Myometrial cell (primary cell): Measurements from ENCODE around the gene PMPCA. TPM values are rescaled to one million over a fixed set of nuclear protein-coding genes. Genes with fewer than 3 reads are reported as not detected.

Experiments
- total RNA-seq: library from RNA; depleted of rRNA; stranded (reverse); fragments of >200 nt; gene quantifications from 2 replicates; pipeline ENCODE4 v1.2.3, GENCODE V29; 2015

The PMPCA gene
- total RNA-seq = 66.8 and 68.9 TPM in 2 replicates

GRCh38 chr9:136410500-136411287 lies at the start of gene PMPCA, which contains the start of gene ENTR1:
Gene PMPCA (plus strand): TSS chr9:136410658. CDS start chr9:136410669, 11 bp downstream.
Gene ENTR1 (minus strand): TSS chr9:136410614. CDS start chr9:136410397, 217 bp downstream.

GRCh38 chr9:136363106-136363948 lies 47.1 kb upstream of the PMPCA start, which contains the start of gene DNLZ:
Gene DNLZ (minus strand): TSS chr9:136363744. CDS start chr9:136363714, 30 bp downstream.

GRCh38 chr9:136373300-136374182 lies 36.9 kb upstream of the PMPCA start, which contains the start of gene CARD9:
Gene CARD9 (minus strand): TSS chr9:136373669. CDS start chr9:136372078, 1,591 bp downstream.

GRCh38 chr9:136400038-136400834 lies 10.2 kb upstream of the PMPCA start, which contains the start of gene SNAPC4:
Gene SNAPC4 (minus strand): TSS chr9:136400170. CDS start chr9:136398428, 1,742 bp downstream.

GRCh38 chr9:136439481-136440408 lies 29.3 kb downstream of the PMPCA start, which contains the start of gene INPP5E:
Gene INPP5E (minus strand): TSS chr9:136439845. CDS start chr9:136439419, 426 bp downstream.

Other genes starting within 250 kb of the PMPCA start
- not detected in 2 replicates for gene LHX3, start 205.5 kb upstream of the PMPCA start, total RNA-seq
- 15.2 and 17.0 TPM in 2 replicates for gene QSOX2, start 164.8 kb upstream of the PMPCA start, total RNA-seq
- not detected in 2 replicates for gene CCDC187, start 106.6 kb upstream of the PMPCA start, total RNA-seq
- 69.5 and 81.3 TPM in 2 replicates for gene GPSM1, start 83.1 kb upstream of the PMPCA start, total RNA-seq
- gene DNLZ, start 46.9 kb upstream of the PMPCA start, total RNA-seq = 32.6 and 49.3 TPM in 2 replicates
- gene CARD9, start 37.0 kb upstream of the PMPCA start, total RNA-seq = 6.7 and 8.1 TPM in 2 replicates
- 4.4 and 9.5 TPM in 2 replicates for gene SNAPC4, start 10.5 kb upstream of the PMPCA start, total RNA-seq
- 52.8 and 58.3 TPM in 2 replicates for gene ENTR1, start within 50 bp of the PMPCA start, total RNA-seq
- 6.6 and 9.2 TPM in 2 replicates for gene INPP5E, start 29.2 kb downstream of the PMPCA start, total RNA-seq
- 36.0 and 40.9 TPM in 2 replicates for gene SEC16A, start 72.4 kb downstream of the PMPCA start, total RNA-seq
- 12.9 and 14.4 TPM in 2 replicates for gene NOTCH1, start 135.4 kb downstream of the PMPCA start, total RNA-seq